ENCODE measurements around the gene LRRC26.
A peak's percentile ranks its signal among the peaks of the same experiment; 100 is the strongest.

Gene LRRC26

DNA sequence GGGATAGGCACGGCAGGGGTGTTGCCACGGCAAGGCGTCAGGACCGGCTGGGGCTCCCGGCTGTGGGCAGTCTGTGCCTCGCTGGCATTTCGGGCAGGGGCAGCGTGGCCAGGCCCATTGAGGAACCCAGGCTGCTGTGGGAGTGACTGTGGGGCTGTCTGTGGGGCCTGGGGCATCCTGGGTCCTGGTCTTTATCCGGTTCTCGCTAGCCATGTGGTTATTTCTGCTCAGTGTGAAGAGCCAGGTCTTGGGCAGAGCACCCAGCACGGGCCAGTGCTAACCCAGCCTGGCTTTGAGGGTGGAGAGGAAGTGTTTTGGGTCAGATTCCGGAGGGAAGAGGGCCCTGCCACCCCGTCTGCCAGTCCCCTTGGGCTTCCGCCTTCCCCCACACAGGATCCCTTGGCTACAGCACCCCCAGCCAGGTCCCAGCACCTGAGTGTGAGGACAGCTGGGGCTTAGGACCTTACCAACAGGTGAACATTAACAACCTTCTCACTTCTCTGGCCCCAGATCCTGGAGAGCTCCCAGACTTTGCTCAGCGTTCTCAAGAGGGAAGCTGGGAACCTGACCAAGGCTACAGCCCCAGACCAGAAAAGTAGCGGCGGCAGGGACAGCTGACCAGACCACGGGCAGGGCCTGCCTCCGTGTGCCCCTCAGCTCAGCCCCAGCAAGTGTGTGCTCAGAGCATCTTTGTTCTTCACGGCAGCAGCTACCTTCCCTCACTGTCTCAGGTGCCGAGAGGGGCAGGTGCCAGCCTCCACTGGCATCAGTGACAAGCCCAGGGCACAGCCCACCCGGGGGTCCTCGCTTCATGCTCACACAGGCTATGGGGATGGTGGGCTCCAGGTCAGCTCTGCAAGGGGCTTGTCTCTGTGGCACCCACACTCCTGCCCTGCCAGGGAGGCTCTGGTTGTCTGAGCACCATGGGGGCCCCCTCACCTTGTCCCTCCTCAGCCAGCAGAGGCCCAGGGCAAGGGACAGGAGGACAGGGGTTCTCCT, 19.7 kb upstream of the LRRC26 start:
- peaks cover 13 to 18% of the 10 kb centered on the region in 2 donors for H3K36me3 ChIP-seq (ENCODE audit: control insufficient read depth in 2 of 2, insufficient read depth in 2 of 2, low read length in 2 of 2)
- H3K9ac ChIP-seq (ENCODE audit: low read length in 2 of 2) = peak overlapping the region; percentile 81 to 89
- H3K27me3 ChIP-seq (ENCODE audit: control insufficient read depth in 1 of 2, insufficient read depth in 2 of 2, low read length in 2 of 2) = no peaks in the 10 kb centered on the region
- peak overlapping the region; percentile 96 to 98 for H3K4me3 ChIP-seq (ENCODE audit: low read length in 2 of 2)
- H3K9me3 ChIP-seq (ENCODE audit: control insufficient read depth in 2 of 2, low read length in 2 of 2) = no peaks in the 10 kb centered on the region
- H3K27ac ChIP-seq (ENCODE audit: low read length) = peak overlapping the region; percentile 84
- peaks cover 55% of the 10 kb centered on the region for H3K4me1 ChIP-seq (ENCODE audit: control insufficient read depth, insufficient read depth, low read length)

DNA sequence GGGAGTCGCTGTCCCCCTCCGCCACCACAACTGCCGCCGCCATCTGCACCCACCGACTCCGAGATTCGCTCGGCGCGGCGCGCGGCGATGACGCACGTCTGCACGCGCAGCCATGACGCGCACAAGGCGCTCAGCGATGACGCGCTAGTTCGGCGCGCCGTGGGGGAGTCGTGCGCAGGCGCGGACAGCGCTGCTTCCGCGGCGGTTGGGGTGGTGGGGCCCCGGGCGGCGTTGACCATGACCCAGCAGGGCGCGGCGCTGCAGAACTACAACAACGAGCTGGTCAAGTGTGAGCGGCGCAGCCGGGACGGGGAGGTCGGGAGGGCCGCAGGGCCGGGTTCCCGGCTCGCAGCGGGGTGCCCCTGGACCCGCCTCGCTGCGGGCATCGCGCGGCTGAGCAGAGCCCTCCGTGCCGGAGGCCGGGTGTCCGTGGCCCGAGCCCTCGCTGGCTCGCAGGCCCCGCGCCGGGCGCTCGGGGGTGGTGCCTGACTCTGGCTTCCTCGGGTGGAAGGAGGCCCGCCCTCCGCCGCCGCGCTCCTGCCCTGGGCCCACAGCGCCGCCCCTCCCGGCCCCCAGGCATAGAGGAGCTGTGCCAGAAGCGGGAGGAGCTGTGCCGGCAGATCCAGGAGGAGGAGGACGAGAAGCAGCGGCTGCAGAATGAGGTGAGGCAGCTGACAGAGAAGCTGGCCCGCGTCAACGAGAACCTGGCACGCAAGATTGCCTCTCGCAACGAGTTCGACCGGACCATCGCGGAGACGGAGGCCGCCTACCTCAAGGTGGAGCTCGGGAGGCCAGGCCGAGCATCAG, 18.8 kb upstream of the LRRC26 start, which contains the start of the genes ANAPC2 and SSNA1:
ANAPC2 (minus strand) TSS at position 71 of the 807 bp plus-strand sequence; CDS start at position 43, 28 bp downstream.
SSNA1 (plus strand) TSS at position 187 of the 807 bp plus-strand sequence; CDS start at position 238, 51 bp downstream.
- Histone ChIP-seq H3K27ac (ENCODE audit: low read length) (peak within 1 kb of the TSS; percentile 84), H3K9ac (ENCODE audit: low read length in 2 of 2) (peak within 1 kb of the TSS; percentile 81 to 89), H3K4me3 (ENCODE audit: low read length in 2 of 2) (peak within 1 kb of the TSS; percentile 96 to 98), H3K36me3 (ENCODE audit: control insufficient read depth in 2 of 2, insufficient read depth in 2 of 2, low read length in 2 of 2) (peaks cover 17 to 28% of the 10 kb centered on the region in 2 donors), H3K4me1 (ENCODE audit: control insufficient read depth, insufficient read depth, low read length) (peaks cover 55% of the 10 kb centered on the region), H3K9me3 (ENCODE audit: control insufficient read depth in 2 of 2, low read length in 2 of 2) (no peaks in the 10 kb centered on the region), H3K27me3 (ENCODE audit: control insufficient read depth in 1 of 2, insufficient read depth in 2 of 2, low read length in 2 of 2) (no peaks in the 10 kb centered on the region)

DNA sequence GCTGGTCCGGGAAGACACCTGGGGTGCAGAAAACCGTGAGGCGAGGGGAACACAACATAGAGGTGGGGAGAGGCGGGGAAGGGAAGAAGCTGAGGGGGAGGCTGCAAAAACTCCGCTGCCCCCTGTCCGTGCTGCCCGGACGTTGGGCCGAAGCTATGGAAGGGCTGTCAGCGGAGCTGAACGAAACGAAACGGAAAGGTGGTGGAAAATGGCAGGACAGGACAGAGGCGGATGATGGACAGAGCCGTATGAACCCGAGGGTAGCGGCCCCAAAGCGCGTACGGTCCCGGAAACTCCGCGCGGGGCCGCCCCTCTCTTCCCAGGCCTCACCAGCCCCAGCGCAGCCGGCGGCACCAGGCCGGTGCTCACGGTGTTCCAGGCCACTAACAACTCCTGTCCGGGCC, 18.2 kb upstream of the LRRC26 start:
- no peaks in the 10 kb centered on the region for H3K27me3 ChIP-seq (ENCODE audit: control insufficient read depth in 1 of 2, insufficient read depth in 2 of 2, low read length in 2 of 2)
- peaks cover 23 to 33% of the 10 kb centered on the region in 2 donors for H3K36me3 ChIP-seq (ENCODE audit: control insufficient read depth in 2 of 2, insufficient read depth in 2 of 2, low read length in 2 of 2)
- H3K4me3 ChIP-seq (ENCODE audit: low read length in 2 of 2) = peak overlapping the region; percentile 96 to 98
- H3K27ac ChIP-seq (ENCODE audit: low read length) = peak overlapping the region; percentile 84
- H3K9me3 ChIP-seq (ENCODE audit: control insufficient read depth in 2 of 2, low read length in 2 of 2) = no peaks in the 10 kb centered on the region
- peaks cover 55% of the 10 kb centered on the region for H3K4me1 ChIP-seq (ENCODE audit: control insufficient read depth, insufficient read depth, low read length)
- peak overlapping the region; percentile 81 to 89 for H3K9ac ChIP-seq (ENCODE audit: low read length in 2 of 2)

DNA sequence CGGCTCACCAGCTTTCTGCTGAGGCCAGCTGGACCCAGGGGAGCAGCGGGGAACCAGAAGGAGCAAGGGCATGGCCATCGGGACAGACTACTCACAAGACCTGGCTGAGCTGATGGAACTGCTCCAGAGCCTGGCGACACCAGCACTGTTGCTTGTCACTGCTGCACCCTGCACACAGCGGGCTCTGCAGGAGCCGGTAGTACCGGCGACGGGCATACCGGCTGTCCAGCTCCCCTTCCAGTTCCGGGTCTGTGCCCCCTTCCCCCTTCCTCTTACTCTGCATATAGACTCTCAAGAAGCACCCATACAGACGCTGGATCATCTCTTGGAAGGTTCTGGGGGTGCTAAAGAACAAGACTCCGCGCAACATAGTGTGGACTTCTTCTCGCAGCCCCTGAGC, 17.5 kb upstream of the LRRC26 start:
- no peaks in the 10 kb centered on the region for H3K9me3 ChIP-seq (ENCODE audit: control insufficient read depth in 2 of 2, low read length in 2 of 2)
- H3K27ac ChIP-seq (ENCODE audit: low read length) = no peak overlapping the region
- no peaks in the 10 kb centered on the region for H3K27me3 ChIP-seq (ENCODE audit: control insufficient read depth in 1 of 2, insufficient read depth in 2 of 2, low read length in 2 of 2)
- peak overlapping the region; percentile 81 to 89 for H3K9ac ChIP-seq (ENCODE audit: low read length in 2 of 2)
- peaks cover 25 to 40% of the 10 kb centered on the region in 2 donors for H3K36me3 ChIP-seq (ENCODE audit: control insufficient read depth in 2 of 2, insufficient read depth in 2 of 2, low read length in 2 of 2)
- peak overlapping the region; percentile 96 to 98 for H3K4me3 ChIP-seq (ENCODE audit: low read length in 2 of 2)
- H3K4me1 ChIP-seq (ENCODE audit: control insufficient read depth, insufficient read depth, low read length) = peaks cover 55% of the 10 kb centered on the region

DNA sequence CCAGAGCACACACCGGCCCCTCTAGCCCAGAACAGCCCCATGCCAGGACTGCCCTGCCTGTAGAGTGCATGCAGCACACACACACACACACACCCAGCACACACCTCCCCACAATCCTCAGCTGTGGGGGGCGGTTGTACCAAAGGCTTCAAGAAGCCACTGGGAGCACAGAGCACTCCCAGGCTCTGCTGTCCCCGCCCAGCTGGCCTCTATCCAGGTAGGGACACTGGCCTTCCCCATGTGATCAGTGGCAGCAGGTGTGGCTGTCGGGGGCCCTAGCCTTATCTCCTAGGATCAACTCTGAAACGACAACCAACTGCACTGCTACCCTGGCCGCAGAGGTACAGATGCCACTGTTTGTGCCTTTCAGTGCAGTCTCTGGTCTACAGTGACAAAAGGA, 16.5 kb upstream of the LRRC26 start:
- Histone ChIP-seq H3K4me1 (ENCODE audit: control insufficient read depth, insufficient read depth, low read length) (peaks cover 50% of the 10 kb centered on the region), H3K4me3 (ENCODE audit: low read length in 2 of 2) (peak overlapping the region; percentile 96 to 98), H3K36me3 (ENCODE audit: control insufficient read depth in 2 of 2, insufficient read depth in 2 of 2, low read length in 2 of 2) (peaks cover 25 to 43% of the 10 kb centered on the region in 2 donors), H3K27me3 (ENCODE audit: control insufficient read depth in 1 of 2, insufficient read depth in 2 of 2, low read length in 2 of 2) (no peaks in the 10 kb centered on the region), H3K9me3 (ENCODE audit: control insufficient read depth in 2 of 2, low read length in 2 of 2) (no peaks in the 10 kb centered on the region), H3K27ac (ENCODE audit: low read length) (no peak overlapping the region), H3K9ac (ENCODE audit: low read length in 2 of 2) (no peak overlapping the region)

DNA sequence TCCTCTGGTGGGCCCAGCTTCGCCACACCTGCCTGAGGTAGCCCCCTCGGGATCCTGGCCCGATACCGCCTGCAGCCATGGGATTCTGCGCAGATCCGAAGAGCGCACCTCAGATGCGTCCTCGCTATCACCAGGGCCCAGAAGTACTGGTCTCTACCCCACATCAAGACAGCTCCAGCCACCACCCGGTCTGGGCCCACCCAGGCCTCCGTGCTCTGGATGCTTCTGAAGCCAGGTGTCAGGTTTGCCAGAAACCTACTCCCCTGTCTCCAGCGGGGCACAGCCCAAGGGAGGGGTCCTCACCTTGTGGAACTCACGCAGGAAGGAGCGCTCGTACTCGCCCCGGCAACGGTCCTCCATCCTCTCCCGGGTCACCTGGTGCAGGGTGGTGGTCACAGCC, 16.1 kb upstream of the LRRC26 start:
- Histone ChIP-seq H3K27me3 (ENCODE audit: control insufficient read depth in 1 of 2, insufficient read depth in 2 of 2, low read length in 2 of 2) (no peaks in the 10 kb centered on the region), H3K4me1 (ENCODE audit: control insufficient read depth, insufficient read depth, low read length) (peaks cover 46% of the 10 kb centered on the region), H3K27ac (ENCODE audit: low read length) (no peak overlapping the region), H3K4me3 (ENCODE audit: low read length in 2 of 2) (no peak overlapping the region), H3K36me3 (ENCODE audit: control insufficient read depth in 2 of 2, insufficient read depth in 2 of 2, low read length in 2 of 2) (peaks cover 25 to 45% of the 10 kb centered on the region in 2 donors), H3K9ac (ENCODE audit: low read length in 2 of 2) (no peak overlapping the region), H3K9me3 (ENCODE audit: control insufficient read depth in 2 of 2, low read length in 2 of 2) (no peaks in the 10 kb centered on the region)

DNA sequence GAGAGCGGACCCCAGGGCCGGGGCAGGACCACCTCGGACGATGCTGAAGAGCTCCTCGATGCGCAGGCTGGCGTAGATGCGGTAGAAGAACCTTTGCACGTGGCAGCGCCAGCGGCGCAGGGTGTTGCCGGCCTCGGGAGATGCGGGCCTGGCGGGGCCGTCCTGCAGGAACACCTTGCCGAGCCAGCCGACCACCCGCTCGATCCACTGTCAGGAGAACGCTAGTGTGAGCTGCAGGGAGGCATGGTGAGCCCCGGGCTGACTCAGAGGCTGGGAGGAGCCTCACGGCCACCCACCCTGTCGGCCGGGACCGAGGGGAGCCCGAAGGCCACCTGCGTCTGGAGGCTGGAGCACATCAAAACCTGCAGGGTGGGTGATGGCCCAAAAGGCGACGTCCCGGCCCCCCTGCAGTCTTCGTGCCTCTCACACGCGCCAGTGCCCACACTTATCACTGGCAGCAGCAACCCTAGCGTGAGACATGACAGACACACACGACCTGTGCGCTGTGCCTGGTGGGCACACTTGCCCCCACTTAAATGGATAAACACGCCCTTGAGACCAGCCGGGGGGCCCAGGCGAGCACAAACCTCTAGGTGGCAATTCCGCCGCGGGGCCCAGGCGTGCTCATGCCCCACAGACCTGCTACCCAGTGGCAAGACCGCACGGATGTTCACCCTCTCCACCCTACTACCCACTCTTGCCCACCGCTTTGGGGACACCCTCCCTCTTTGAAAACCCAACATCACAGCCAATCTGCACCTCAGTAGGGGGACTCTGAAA, 15.2 kb upstream of the LRRC26 start:
- no peaks in the 10 kb centered on the region for H3K27me3 ChIP-seq (ENCODE audit: control insufficient read depth in 1 of 2, insufficient read depth in 2 of 2, low read length in 2 of 2)
- H3K4me1 ChIP-seq (ENCODE audit: control insufficient read depth, insufficient read depth, low read length) = peaks cover 39% of the 10 kb centered on the region
- H3K9ac ChIP-seq (ENCODE audit: low read length in 2 of 2) = no peak overlapping the region
- peaks cover 23 to 51% of the 10 kb centered on the region in 2 donors for H3K36me3 ChIP-seq (ENCODE audit: control insufficient read depth in 2 of 2, insufficient read depth in 2 of 2, low read length in 2 of 2)
- no peaks in the 10 kb centered on the region for H3K9me3 ChIP-seq (ENCODE audit: control insufficient read depth in 2 of 2, low read length in 2 of 2)
- H3K4me3 ChIP-seq (ENCODE audit: low read length in 2 of 2) = no peak overlapping the region
- H3K27ac ChIP-seq (ENCODE audit: low read length) = no peak overlapping the region

DNA sequence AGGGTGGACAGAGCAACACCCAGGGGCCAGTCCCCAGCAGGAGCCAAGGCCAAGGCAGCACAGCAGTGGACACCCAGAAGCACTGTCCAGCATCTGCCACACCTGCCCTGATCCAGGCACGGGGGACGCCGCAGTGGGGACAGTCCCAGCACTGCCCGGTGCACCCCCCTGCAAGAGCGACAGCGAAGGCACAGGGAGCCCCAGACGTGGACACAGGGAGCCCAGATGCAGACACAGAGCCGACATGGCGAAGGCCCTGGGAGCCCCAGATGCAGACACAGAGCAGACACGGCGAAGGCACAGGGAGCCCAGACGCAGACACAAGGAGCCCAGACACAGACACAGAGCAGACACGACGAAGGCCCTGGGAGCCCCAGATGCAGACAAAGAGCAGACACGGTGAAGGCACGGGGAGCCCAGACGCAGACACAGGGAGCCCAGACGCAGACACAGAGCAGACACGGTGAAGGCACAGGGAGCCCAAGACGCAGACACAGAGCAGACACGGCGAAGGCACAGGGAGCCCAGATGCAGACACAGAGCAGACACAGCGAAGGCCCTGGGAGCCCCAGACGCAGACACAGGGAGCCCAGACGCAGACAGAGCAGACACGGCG, 14.2 kb upstream of the LRRC26 start:
- H3K27ac ChIP-seq (ENCODE audit: low read length) = no peak overlapping the region
- H3K4me1 ChIP-seq (ENCODE audit: control insufficient read depth, insufficient read depth, low read length) = peaks cover 29% of the 10 kb centered on the region
- no peaks in the 10 kb centered on the region for H3K27me3 ChIP-seq (ENCODE audit: control insufficient read depth in 1 of 2, insufficient read depth in 2 of 2, low read length in 2 of 2)
- peaks cover 20 to 60% of the 10 kb centered on the region in 2 donors for H3K36me3 ChIP-seq (ENCODE audit: control insufficient read depth in 2 of 2, insufficient read depth in 2 of 2, low read length in 2 of 2)
- H3K9ac ChIP-seq (ENCODE audit: low read length in 2 of 2) = no peak overlapping the region
- no peak overlapping the region for H3K4me3 ChIP-seq (ENCODE audit: low read length in 2 of 2)
- no peaks in the 10 kb centered on the region for H3K9me3 ChIP-seq (ENCODE audit: control insufficient read depth in 2 of 2, low read length in 2 of 2)

DNA sequence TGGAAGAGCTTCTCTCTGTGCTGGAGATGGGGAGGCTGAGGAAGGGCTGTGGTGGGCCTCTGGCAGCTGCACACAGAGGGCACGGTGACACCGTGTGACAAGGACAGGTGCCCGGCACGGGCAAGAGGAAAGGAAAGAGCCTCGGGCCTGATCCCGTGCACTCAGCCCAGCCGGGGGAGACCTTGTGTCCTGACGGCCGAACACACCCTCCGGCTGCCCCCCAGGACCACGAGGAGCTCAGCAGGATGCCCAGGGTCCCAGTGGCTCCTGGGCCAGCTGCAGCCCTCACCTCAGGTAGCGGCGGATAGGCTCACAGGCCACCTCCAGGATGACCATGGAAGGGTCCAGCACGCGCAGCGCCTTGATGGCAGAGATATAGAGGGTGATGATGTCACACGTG, 13.0 kb upstream of the LRRC26 start:
- Histone ChIP-seq H3K27ac (ENCODE audit: low read length) (no peak overlapping the region), H3K27me3 (ENCODE audit: control insufficient read depth in 1 of 2, insufficient read depth in 2 of 2, low read length in 2 of 2) (no peaks in the 10 kb centered on the region), H3K9me3 (ENCODE audit: control insufficient read depth in 2 of 2, low read length in 2 of 2) (no peaks in the 10 kb centered on the region), H3K9ac (ENCODE audit: low read length in 2 of 2) (no peak overlapping the region), H3K4me1 (ENCODE audit: control insufficient read depth, insufficient read depth, low read length) (peaks cover 24% of the 10 kb centered on the region), H3K4me3 (ENCODE audit: low read length in 2 of 2) (no peak overlapping the region), H3K36me3 (ENCODE audit: control insufficient read depth in 2 of 2, insufficient read depth in 2 of 2, low read length in 2 of 2) (peaks cover 20 to 60% of the 10 kb centered on the region in 2 donors)

Measured in stomach smooth muscle (tissue), 2 donors.